MCF 10A (cell line): ENCODE results near the gene ASTN2. TPM values are rescaled to one million over a fixed set of nuclear protein-coding genes. Genes with fewer than 3 reads are reported as not detected.

Source experiments
- BruUV-seq: library from RNA; stranded (reverse); fragments of 400-500 nt; replicated peaks from 2 replicates; lab custom pipeline; 2021; lab: Mats Ljungman, UMichigan
- CTCF ChIA-PET: fragments of 300-600 bp; sonication (Branson Sonifier 250); formaldehyde crosslinking; extraction: SDS; loops from one replicate; lab custom pipeline; 2021; ENCODE audit warnings: antibody characterized with exemption, inconsistent platforms; lab: Yijun Ruan, JAX
- POLR2A ChIA-PET: fragments of 300-600, 350-650 bp; sonication (Branson Sonifier 250); formaldehyde crosslinking; extraction: SDS; loops from one replicate; lab custom pipeline; 2020; ENCODE audit warnings: antibody characterized with exemption, inconsistent platforms; lab: Yijun Ruan, JAX
- DNase-seq: peaks from one replicate; pipeline ENCODE4 v3.0.0-alpha.2; 2018; ENCODE audit not compliant: unreplicated experiment
- H3K27ac Mint-ChIP-seq: one replicate; pipeline ENCODE4 v1.8.0; 2022; ENCODE audit warnings: mild to moderate bottlenecking, low read depth, mixed read lengths; ENCODE audit not compliant: unreplicated experiment
- H3K27me3 Mint-ChIP-seq: one replicate; pipeline ENCODE4 v1.8.0; 2022; ENCODE audit warnings: mixed read lengths; ENCODE audit not compliant: insufficient read depth, unreplicated experiment
- H3K36me3 Mint-ChIP-seq: one replicate; pipeline ENCODE4 v1.8.0; 2022; ENCODE audit warnings: mild to moderate bottlenecking, moderate library complexity, mixed read lengths; ENCODE audit not compliant: insufficient read depth, unreplicated experiment
- H3K4me1 Mint-ChIP-seq: one replicate; pipeline ENCODE4 v1.8.0; 2022; ENCODE audit warnings: mixed read lengths; ENCODE audit not compliant: insufficient read depth, unreplicated experiment
- H3K4me3 Mint-ChIP-seq: one replicate; pipeline ENCODE4 v1.8.0; 2022; ENCODE audit warnings: mild to moderate bottlenecking, moderate library complexity, mixed read lengths; ENCODE audit not compliant: unreplicated experiment
- H3K9me3 Mint-ChIP-seq: one replicate; pipeline ENCODE4 v1.8.0; 2022; ENCODE audit warnings: mixed read lengths; ENCODE audit not compliant: unreplicated experiment
- CTCF ChIP-seq: fragments of 200-600 bp; IDR thresholded peaks from one replicate; pipeline ENCODE4 v1.8.0; 2022; ENCODE audit warnings: antibody characterized with exemption, mild to moderate bottlenecking; ENCODE audit not compliant: unreplicated experiment
- intact Hi-C: fragments of 100-400 bp; cut with micrococcal nuclease; formaldehyde crosslinking; loops from 2 replicates; pipeline ENCODE4 v1.14.1; 2022
- total RNA-seq: library from RNA; stranded (reverse); gene quantifications from 2 replicates; pipeline ENCODE4 v1.2.3, GENCODE V29; 2022

ASTN2 gene
- total RNA-seq, 1 experiment from 2014 or later, result 1.8 TPM

GRCh38 chr9:116423149-116423548 is 991.7 kb downstream of the ASTN2 start:
- ChIA-PET CTCF (interaction anchor here (0.6 to 1.0 kb wide), 2 partner anchors 29 to 542 kb away, joined by 3 to 4 read pairs; no protein-coding TSS in a partner anchor), POLR2A (interaction anchor here (0.6 kb wide), 1 partner anchor 134 kb away, joined by 4 read pairs; no protein-coding TSS in a partner anchor)
- BruUV-seq, result no TSS peak
- peaks cover 9% of the 10 kb centered on the region for H3K4me1 Mint-ChIP-seq
- DNase-seq, result no peak
- no peak for TF ChIP-seq CTCF
- H3K27me3 Mint-ChIP-seq, result no peaks in the 10 kb centered on the region
- H3K27ac Mint-ChIP-seq, result no peak overlapping the region
- no peaks in the 10 kb centered on the region for H3K9me3 Mint-ChIP-seq
- peaks cover 6% of the 10 kb centered on the region for H3K36me3 Mint-ChIP-seq
- intact Hi-C loops, result no loop called here
- H3K4me3 Mint-ChIP-seq, result no peak overlapping the region

DNA sequence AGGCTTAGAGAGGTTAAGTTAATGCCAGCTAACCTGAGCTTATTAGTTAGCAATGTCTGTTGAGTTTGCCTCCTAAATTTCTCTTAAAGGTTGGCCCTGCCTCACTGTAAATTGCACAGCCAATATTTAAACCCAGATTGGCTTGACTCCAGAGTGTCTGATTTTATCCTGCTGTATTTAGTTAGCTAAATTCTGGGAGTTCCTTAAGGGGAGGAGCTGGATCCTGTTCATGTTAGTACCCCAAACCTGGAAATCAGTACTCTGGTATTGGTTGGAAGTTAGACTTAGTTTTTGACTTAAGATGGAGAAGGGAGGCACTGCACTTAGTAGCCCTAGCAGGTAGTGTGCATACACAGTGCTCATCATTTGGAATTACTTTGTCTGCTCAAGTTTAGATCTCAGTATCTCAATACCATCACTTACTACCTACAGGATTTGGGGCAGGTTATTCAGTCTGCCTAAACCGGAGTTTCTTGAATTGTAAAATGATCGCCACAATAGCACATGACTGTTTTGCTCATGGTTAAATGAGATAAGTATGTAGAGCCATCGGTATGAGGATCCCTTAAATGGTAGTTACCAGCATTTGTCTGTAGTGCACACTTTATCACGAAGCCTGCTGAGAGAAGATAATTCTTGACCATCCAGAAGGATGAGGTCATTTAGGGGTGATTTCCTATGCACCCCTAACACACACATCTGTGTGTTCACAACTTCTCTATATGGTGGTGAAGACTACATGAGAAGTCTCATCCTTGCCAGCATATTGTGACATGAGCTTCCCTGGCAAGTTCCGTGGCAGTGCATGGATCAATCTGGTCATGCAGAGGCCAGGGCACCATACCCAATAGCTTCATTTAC is 992.5 kb downstream of the ASTN2 start:
- intact Hi-C loops, result no loop called here
- H3K27ac Mint-ChIP-seq, result no peak overlapping the region
- H3K9me3 Mint-ChIP-seq, result no peaks in the 10 kb centered on the region
- H3K4me3 Mint-ChIP-seq, result no peak overlapping the region
- H3K27me3 Mint-ChIP-seq, result no peaks in the 10 kb centered on the region
- ChIA-PET POLR2A (interaction anchor here (0.7 kb wide), 1 partner anchor 11 kb away, joined by 3 read pairs; no protein-coding TSS in a partner anchor), CTCF (interaction anchor here (0.6 kb wide), 1 partner anchor 80 kb away, joined by 3 read pairs; no protein-coding TSS in a partner anchor)
- TF ChIP-seq CTCF, result no peak
- no TSS peak for BruUV-seq
- peaks cover 6% of the 10 kb centered on the region for H3K36me3 Mint-ChIP-seq
- no peak for DNase-seq
- H3K4me1 Mint-ChIP-seq, result peaks cover 9% of the 10 kb centered on the region

- intact Hi-C loops, result loop anchor here (1.0 kb wide), 1 partner anchor 128 kb away; no protein-coding TSS in a partner anchor
- peaks cover 9% of the 10 kb centered on the region for H3K4me1 Mint-ChIP-seq
- H3K4me3 Mint-ChIP-seq, result no peak overlapping the region
- DNase-seq, result peak; percentile 55
- peaks cover 6% of the 10 kb centered on the region for H3K36me3 Mint-ChIP-seq
- BruUV-seq, result no TSS peak
- no peak overlapping the region for H3K27ac Mint-ChIP-seq
- no peaks in the 10 kb centered on the region for H3K27me3 Mint-ChIP-seq
- ChIA-PET POLR2A (interaction anchor here (0.7 kb wide), 1 partner anchor 212 kb away, joined by 3 read pairs; no protein-coding TSS in a partner anchor), CTCF (interaction anchor here (0.6 to 1.0 kb wide), 2 partner anchors 240 to 827 kb away, joined by 3 read pairs; no protein-coding TSS in a partner anchor)
- no peaks in the 10 kb centered on the region for H3K9me3 Mint-ChIP-seq
- TF ChIP-seq CTCF, result no peak
Measured at GRCh38 chr9:116420993-116421538, 993.8 kb downstream of the ASTN2 start.

GRCh38 chr9:116419181-116419580 is 995.7 kb downstream of the ASTN2 start:
- H3K4me1 Mint-ChIP-seq, result peaks cover 9% of the 10 kb centered on the region
- ChIA-PET CTCF (interaction anchor here (0.7 kb wide), 1 partner anchor 16 kb away, joined by 5 read pairs; no protein-coding TSS in a partner anchor), POLR2A (no interaction called here)
- H3K36me3 Mint-ChIP-seq, result peaks cover 6% of the 10 kb centered on the region
- no peak overlapping the region for H3K27ac Mint-ChIP-seq
- H3K9me3 Mint-ChIP-seq, result no peaks in the 10 kb centered on the region
- no peak overlapping the region for H3K4me3 Mint-ChIP-seq
- no peak for DNase-seq
- intact Hi-C loops, result no loop called here
- no TSS peak for BruUV-seq
- no peaks in the 10 kb centered on the region for H3K27me3 Mint-ChIP-seq
- TF ChIP-seq CTCF, result no peak
